HepG2 (cell line): Measurements from ENCODE around the gene ARHGAP21. TPM values are rescaled to one million over a fixed set of nuclear protein-coding genes. Genes with fewer than 3 reads are reported as not detected.

ENCODE experiments used
- ATAC-seq: fragments of 200-7000 bp; cut with Tn5 transposase; 3 replicates; pipeline ENCODE4 v1.9.1; 2020; ENCODE audit warnings: mild to moderate bottlenecking, moderate library complexity
- BruUV-seq: library from RNA; stranded (reverse); fragments of 400-500 nt; replicated peaks from 2 replicates; lab custom pipeline; 2021; lab: Mats Ljungman, UMichigan
- CTCF ChIA-PET: fragments of 300-600 bp; formaldehyde crosslinking; extraction: SDS; loops from one replicate; lab custom pipeline; 2021; ENCODE audit warnings: low total read pairs, inconsistent platforms, low intra/inter-chr PET ratio; lab: Yijun Ruan, JAX
- POLR2A ChIA-PET: fragments of 350-600 bp; sonication (Branson Sonifier 250); formaldehyde crosslinking; loops from one replicate; lab custom pipeline; 2020; ENCODE audit warnings: antibody characterized with exemption, inconsistent platforms; lab: Yijun Ruan, JAX
- DNase-seq: peaks from one replicate; pipeline ENCODE4 v3.0.0-alpha.2; 2015; ENCODE audit warnings: low spot score
- FAIRE-seq: peaks from 3 replicates; lab custom pipeline; 2011; peaks lifted over from hg19 to GRCh38; lab: Jason Lieb, UNC
- H2AFZ ChIP-seq: one replicate; pipeline ENCODE4 v1.6.1; 2011; ENCODE audit warnings: low read length, inconsistent platforms
- H3K27ac ChIP-seq: fragments of 300-600 bp; 3 replicates; pipeline ENCODE4 v1.8.0; 2011; ENCODE audit warnings: mixed run types, mild to moderate bottlenecking, mixed read lengths, low read length, inconsistent platforms; ENCODE audit not compliant: insufficient read depth; ENCODE audit errors: extremely low read length
- H3K27me3 ChIP-seq, 2 experiments: fragments of 200-600 bp in 1 of 2; 2 replicates in 1 of 2; 3 replicates in 1 of 2; pipeline versions ENCODE4 v1.6.0 to v1.8.0; 2011; ENCODE audit warnings: low read length in 2 of 2, mild to moderate bottlenecking in 2 of 2, moderate library complexity in 2 of 2, inconsistent platforms in 1 of 2; ENCODE audit not compliant: insufficient read depth in 2 of 2, control insufficient read depth in 1 of 2
- H3K36me3 ChIP-seq, 2 experiments: fragments of 200-600 bp in 1 of 2; replicated peaks in 1 of 2; 2 replicates in 1 of 2; 3 replicates in 1 of 2; pipeline versions ENCODE4 v1.5.1 to v1.8.0; 2011; ENCODE audit warnings: low read length in 2 of 2, inconsistent platforms in 1 of 2; ENCODE audit not compliant: insufficient read depth in 2 of 2, control insufficient read depth in 1 of 2
- H3K4me1 ChIP-seq: 2 replicates; pipeline ENCODE4 v1.5.1; 2012; ENCODE audit warnings: low read length, inconsistent platforms; ENCODE audit not compliant: insufficient read depth
- H3K4me2 ChIP-seq: 2 replicates; pipeline ENCODE4 v1.6.0; 2011; ENCODE audit warnings: low read depth, low read length, inconsistent platforms
- H3K4me3 ChIP-seq, 3 experiments: fragments of 200-600 bp in 1 of 3; sonication (generic), shearing (Covaris generic) in 1 of 3; replicated peaks in 1 of 3; 2 replicates each; pipeline ENCODE4 v1.5.1; 2011 to 2016; ENCODE audit warnings: low read length in 3 of 3, inconsistent platforms in 2 of 3, low read depth in 2 of 3, mild to moderate bottlenecking in 2 of 3, control low read depth in 1 of 3, mixed read lengths in 1 of 3; ENCODE audit not compliant: insufficient read depth in 1 of 3
- H3K79me2 ChIP-seq: one replicate; pipeline ENCODE4 v1.6.1; 2011; ENCODE audit warnings: low read length, inconsistent platforms; ENCODE audit not compliant: insufficient read depth
- H3K9ac ChIP-seq: 2 replicates; pipeline ENCODE4 v1.6.0; 2011; ENCODE audit warnings: mild to moderate bottlenecking, low read depth, low read length, inconsistent platforms; ENCODE audit not compliant: insufficient read depth
- H3K9me3 ChIP-seq: 2 replicates; pipeline ENCODE4 v1.5.1; 2012; ENCODE audit warnings: mild to moderate bottlenecking, low read length
- H4K20me1 ChIP-seq: 2 replicates; pipeline ENCODE4 v1.6.0; 2011; ENCODE audit warnings: inconsistent platforms, mild to moderate bottlenecking, low read length, moderate library complexity; ENCODE audit not compliant: insufficient read depth
- DDIT3 ChIP-seq: sonication (generic); formaldehyde crosslinking; IDR thresholded peaks from 2 replicates; pipeline ENCODE4 v1.4.0; 2020; ENCODE audit warnings: mild to moderate bottlenecking, missing genetic modification reagents
- FLYWCH1 ChIP-seq: sonication (generic); formaldehyde crosslinking; IDR thresholded peaks from 2 replicates; pipeline ENCODE4 v1.8.1; 2023; ENCODE audit warnings: mild to moderate bottlenecking, missing genetic modification reagents
- FOXA3 ChIP-seq: IDR thresholded peaks from 2 replicates; pipeline ENCODE4 v1.6.1; 2016; ENCODE audit warnings: missing genetic modification reagents, missing compliant biosample characterization
- GFI1 ChIP-seq: sonication (generic); formaldehyde crosslinking; IDR thresholded peaks from 2 replicates; pipeline ENCODE4 v1.5.0; 2020; ENCODE audit warnings: missing genetic modification reagents, mild to moderate bottlenecking, borderline replicate concordance
- PCBP2 ChIP-seq: fragments of 200-400 bp; formaldehyde crosslinking; optimal IDR thresholded peaks from 2 replicates; pipeline ENCODE3; 2018; ENCODE audit warnings: low read length, low read depth; ENCODE audit not compliant: poor library complexity, severe bottlenecking
- RNF2 ChIP-seq: fragments of 450-650 bp; conservative IDR thresholded peaks from 2 replicates; pipeline ENCODE4 v1.6.1; 2016; ENCODE audit warnings: low read depth
- SKI ChIP-seq: fragments of 450-650 bp; IDR thresholded peaks from one replicate; pipeline ENCODE4 v1.6.1; 2018; ENCODE audit warnings: mild to moderate bottlenecking; ENCODE audit not compliant: partially characterized antibody
- SMC3 ChIP-seq: IDR thresholded peaks from 2 replicates; pipeline ENCODE4 v1.6.1; 2011; ENCODE audit warnings: low read length, improper control_type of control experiment
- SP140L ChIP-seq: sonication (generic); formaldehyde crosslinking; IDR thresholded peaks from 2 replicates; pipeline ENCODE4 v1.4.0; 2020; ENCODE audit warnings: missing genetic modification reagents, borderline replicate concordance
- TEAD2 ChIP-seq: sonication (generic); formaldehyde crosslinking; IDR thresholded peaks from 2 replicates; pipeline ENCODE4 v1.9.0; 2021; ENCODE audit warnings: missing genetic modification reagents
- TEAD3 ChIP-seq: optimal IDR thresholded peaks from 2 replicates; pipeline ENCODE3; 2016; ENCODE audit warnings: borderline replicate concordance
- XRCC5 ChIP-seq: fragments of 200-400 bp; formaldehyde crosslinking; optimal IDR thresholded peaks from 2 replicates; pipeline ENCODE3; 2017; ENCODE audit warnings: mild to moderate bottlenecking, low read length
- ZNF777 ChIP-seq: sonication (generic); formaldehyde crosslinking; IDR thresholded peaks from 2 replicates; pipeline ENCODE4 v1.4.0; 2020; ENCODE audit warnings: missing genetic modification reagents
- WGBS: methylation state at CpG from one replicate; pipeline ENCODE4 v1.1.6; 2017; ENCODE audit warnings: low lambda C conversion rate; 5-methylcytosine and 5-hydroxymethylcytosine counted together
- in situ Hi-C: cut with HindIII; loops from 2 replicates; pipeline ENCODE4 v1.10.0; 2017; ENCODE audit warnings: low pct_unique_long_range_greater_than_20kb; ENCODE audit not compliant: extremely low pct_ligation_motif_present
- intact Hi-C: fragments of 100-400 bp; cut with micrococcal nuclease; formaldehyde crosslinking; loops from one replicate; pipeline ENCODE4 v1.10.0; 2022; ENCODE audit not compliant: unreplicated experiment
- polyA plus RNA-seq, 8 experiments: library from polyadenylated mRNA; depleted of rRNA in 3 of 8; stranded (reverse) in 7 of 8; unstranded in 1 of 8; fragments of >200 nt; fragmentation: Illumina TruSeq in 4 of 8; extraction: Trizol in 4 of 8; gene quantifications; 2 replicates each; pipeline versions ENCODE4 v1.2.1 to v1.2.3, GENCODE V29; 2011 to 2016; ENCODE audit warnings: low read depth in 4 of 8, missing spikeins in 1 of 8, mixed read lengths in 1 of 8; ENCODE audit not compliant: insufficient read depth in 1 of 8
- total RNA-seq, 5 experiments: library from RNA; depleted of rRNA; stranded (reverse); fragments of >200 nt; fragmentation: Illumina TruSeq; extraction: Trizol; gene quantifications; 2 replicates each; pipeline ENCODE4 v1.2.3, GENCODE V29; 2016; ENCODE audit warnings: low read depth in 1 of 5
- TF ChIP-seq, protein P1 (sequence below): sonication (generic); formaldehyde crosslinking; conservative IDR thresholded peaks from 2 replicates; pipeline ENCODE4 v1.4.0; 2020; ENCODE audit warnings: mild to moderate bottlenecking, missing genetic modification reagents, moderate library complexity
- TF ChIP-seq, protein P2 (sequence below): sonication (generic); formaldehyde crosslinking; IDR thresholded peaks from 2 replicates; pipeline ENCODE4 v1.4.0; 2020; ENCODE audit warnings: mild to moderate bottlenecking, missing genetic modification reagents
- TF ChIP-seq, protein P3 (sequence below): IDR thresholded peaks from 2 replicates; pipeline ENCODE4 v1.4.0; 2020; ENCODE audit warnings: mild to moderate bottlenecking, missing genetic modification reagents

Gene ARHGAP21
- total and polyA plus RNA-seq, 2 of the 13 experiments (the other 11 are each of a cell fraction or from before 2014, with no cell fraction given): 23.9 to 26.6 TPM

DNA sequence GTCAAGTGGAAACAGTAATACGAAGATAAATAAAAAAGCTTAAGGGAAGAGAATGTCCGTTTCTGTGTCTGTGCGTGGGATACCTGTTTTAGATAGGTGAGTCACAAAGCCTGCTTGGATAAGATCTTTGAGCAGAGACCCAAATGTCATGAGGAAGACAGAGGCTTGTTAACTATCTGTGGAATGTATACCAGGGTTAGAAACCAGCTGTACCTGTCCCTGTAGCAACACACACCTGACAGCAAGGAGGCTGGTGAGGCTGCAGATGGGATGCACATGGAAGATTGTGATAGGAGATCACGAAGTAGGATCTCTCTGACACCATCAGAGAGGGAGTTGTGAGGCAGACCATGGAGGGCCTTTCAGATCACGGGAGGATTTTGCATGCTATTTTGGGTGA is 105.3 kb downstream of the ARHGAP21 start (continued):
- TF ChIP-seq, protein P1, sequence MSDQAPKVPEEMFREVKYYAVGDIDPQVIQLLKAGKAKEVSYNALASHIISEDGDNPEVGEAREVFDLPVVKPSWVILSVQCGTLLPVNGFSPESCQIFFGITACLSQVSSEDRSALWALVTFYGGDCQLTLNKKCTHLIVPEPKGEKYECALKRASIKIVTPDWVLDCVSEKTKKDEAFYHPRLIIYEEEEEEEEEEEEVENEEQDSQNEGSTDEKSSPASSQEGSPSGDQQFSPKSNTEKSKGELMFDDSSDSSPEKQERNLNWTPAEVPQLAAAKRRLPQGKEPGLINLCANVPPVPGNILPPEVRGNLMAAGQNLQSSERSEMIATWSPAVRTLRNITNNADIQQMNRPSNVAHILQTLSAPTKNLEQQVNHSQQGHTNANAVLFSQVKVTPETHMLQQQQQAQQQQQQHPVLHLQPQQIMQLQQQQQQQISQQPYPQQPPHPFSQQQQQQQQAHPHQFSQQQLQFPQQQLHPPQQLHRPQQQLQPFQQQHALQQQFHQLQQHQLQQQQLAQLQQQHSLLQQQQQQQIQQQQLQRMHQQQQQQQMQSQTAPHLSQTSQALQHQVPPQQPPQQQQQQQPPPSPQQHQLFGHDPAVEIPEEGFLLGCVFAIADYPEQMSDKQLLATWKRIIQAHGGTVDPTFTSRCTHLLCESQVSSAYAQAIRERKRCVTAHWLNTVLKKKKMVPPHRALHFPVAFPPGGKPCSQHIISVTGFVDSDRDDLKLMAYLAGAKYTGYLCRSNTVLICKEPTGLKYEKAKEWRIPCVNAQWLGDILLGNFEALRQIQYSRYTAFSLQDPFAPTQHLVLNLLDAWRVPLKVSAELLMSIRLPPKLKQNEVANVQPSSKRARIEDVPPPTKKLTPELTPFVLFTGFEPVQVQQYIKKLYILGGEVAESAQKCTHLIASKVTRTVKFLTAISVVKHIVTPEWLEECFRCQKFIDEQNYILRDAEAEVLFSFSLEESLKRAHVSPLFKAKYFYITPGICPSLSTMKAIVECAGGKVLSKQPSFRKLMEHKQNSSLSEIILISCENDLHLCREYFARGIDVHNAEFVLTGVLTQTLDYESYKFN: no peak
- TF ChIP-seq DDIT3 (CRISPR knock-in tag): no peak
- TF ChIP-seq PCBP2: no peak
- TF ChIP-seq GFI1 (CRISPR knock-in tag): no peak
- no peak for TF ChIP-seq SP140L (CRISPR knock-in tag)
- no peak for TF ChIP-seq SMC3
- TF ChIP-seq TEAD2 (CRISPR knock-in tag): no peak
- TF ChIP-seq FOXA3 (CRISPR knock-in tag): no peak
- no peak for TF ChIP-seq ZNF777 (CRISPR knock-in tag)

GRCh38 chr10:24617771-24618396 is 105.8 kb downstream of the ARHGAP21 start:
- Histone ChIP-seq H3K27me3 (no peaks in the 10 kb centered on the region), H3K79me2 (no peaks in the 10 kb centered on the region), H3K9ac (no peak overlapping the region), H3K4me2 (no peak overlapping the region), H3K4me1 (no peaks in the 10 kb centered on the region), H3K27ac (no peak overlapping the region), H4K20me1 (no peaks in the 10 kb centered on the region), H3K36me3 (peaks cover 4 to 20% of the 10 kb centered on the region in 2 experiments; a peak in 3 of 5 replicates), H3K9me3 (no peaks in the 10 kb centered on the region), H3K4me3 (no peak overlapping the region), H2AFZ (no peak overlapping the region)
- peak; percentile 50 for DNase-seq
- intact Hi-C loops: loop anchor here (1.0 to 2.0 kb wide), 2 partner anchors 463 to 609 kb away; no protein-coding TSS in a partner anchor
- ChIA-PET POLR2A (no interaction called here), CTCF (interaction anchor here (0.6 to 1.7 kb wide), 2 partner anchors 463 to 609 kb away, joined by 3 to 13 read pairs; no protein-coding TSS in a partner anchor)
- in situ Hi-C loops: loop anchor here (10.0 kb wide), 1 partner anchor 607 kb away; no protein-coding TSS in a partner anchor
- 55% methylated on average over 6 of the region's 7 CpGs for WGBS
- no peak for FAIRE-seq
- BruUV-seq: no TSS peak
- peak; percentile 95 for ATAC-seq
- TF ChIP-seq FLYWCH1 (CRISPR knock-in tag): no peak
- TF ChIP-seq SKI: no peak
- peak; percentile 45 for TF ChIP-seq XRCC5
- TF ChIP-seq, protein P2, sequence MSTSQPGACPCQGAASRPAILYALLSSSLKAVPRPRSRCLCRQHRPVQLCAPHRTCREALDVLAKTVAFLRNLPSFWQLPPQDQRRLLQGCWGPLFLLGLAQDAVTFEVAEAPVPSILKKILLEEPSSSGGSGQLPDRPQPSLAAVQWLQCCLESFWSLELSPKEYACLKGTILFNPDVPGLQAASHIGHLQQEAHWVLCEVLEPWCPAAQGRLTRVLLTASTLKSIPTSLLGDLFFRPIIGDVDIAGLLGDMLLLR (CRISPR knock-in tag): no peak
- peak; percentile 51 for TF ChIP-seq TEAD3 (CRISPR knock-in tag)
- TF ChIP-seq RNF2: no peak
- TF ChIP-seq, protein P3, sequence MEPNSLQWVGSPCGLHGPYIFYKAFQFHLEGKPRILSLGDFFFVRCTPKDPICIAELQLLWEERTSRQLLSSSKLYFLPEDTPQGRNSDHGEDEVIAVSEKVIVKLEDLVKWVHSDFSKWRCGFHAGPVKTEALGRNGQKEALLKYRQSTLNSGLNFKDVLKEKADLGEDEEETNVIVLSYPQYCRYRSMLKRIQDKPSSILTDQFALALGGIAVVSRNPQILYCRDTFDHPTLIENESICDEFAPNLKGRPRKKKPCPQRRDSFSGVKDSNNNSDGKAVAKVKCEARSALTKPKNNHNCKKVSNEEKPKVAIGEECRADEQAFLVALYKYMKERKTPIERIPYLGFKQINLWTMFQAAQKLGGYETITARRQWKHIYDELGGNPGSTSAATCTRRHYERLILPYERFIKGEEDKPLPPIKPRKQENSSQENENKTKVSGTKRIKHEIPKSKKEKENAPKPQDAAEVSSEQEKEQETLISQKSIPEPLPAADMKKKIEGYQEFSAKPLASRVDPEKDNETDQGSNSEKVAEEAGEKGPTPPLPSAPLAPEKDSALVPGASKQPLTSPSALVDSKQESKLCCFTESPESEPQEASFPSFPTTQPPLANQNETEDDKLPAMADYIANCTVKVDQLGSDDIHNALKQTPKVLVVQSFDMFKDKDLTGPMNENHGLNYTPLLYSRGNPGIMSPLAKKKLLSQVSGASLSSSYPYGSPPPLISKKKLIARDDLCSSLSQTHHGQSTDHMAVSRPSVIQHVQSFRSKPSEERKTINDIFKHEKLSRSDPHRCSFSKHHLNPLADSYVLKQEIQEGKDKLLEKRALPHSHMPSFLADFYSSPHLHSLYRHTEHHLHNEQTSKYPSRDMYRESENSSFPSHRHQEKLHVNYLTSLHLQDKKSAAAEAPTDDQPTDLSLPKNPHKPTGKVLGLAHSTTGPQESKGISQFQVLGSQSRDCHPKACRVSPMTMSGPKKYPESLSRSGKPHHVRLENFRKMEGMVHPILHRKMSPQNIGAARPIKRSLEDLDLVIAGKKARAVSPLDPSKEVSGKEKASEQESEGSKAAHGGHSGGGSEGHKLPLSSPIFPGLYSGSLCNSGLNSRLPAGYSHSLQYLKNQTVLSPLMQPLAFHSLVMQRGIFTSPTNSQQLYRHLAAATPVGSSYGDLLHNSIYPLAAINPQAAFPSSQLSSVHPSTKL: no peak
